Measurements from ENCODE around the gene RPL15. TPM values are rescaled to one million over a fixed set of nuclear protein-coding genes. Genes with fewer than 3 reads are reported as not detected.

The RPL15 gene
- total and polyA plus RNA-seq, 2 of the 13 experiments (the other 11 are each of a cell fraction or from before 2014, with no cell fraction given), result 1,297 to 3,693 TPM

DNA sequence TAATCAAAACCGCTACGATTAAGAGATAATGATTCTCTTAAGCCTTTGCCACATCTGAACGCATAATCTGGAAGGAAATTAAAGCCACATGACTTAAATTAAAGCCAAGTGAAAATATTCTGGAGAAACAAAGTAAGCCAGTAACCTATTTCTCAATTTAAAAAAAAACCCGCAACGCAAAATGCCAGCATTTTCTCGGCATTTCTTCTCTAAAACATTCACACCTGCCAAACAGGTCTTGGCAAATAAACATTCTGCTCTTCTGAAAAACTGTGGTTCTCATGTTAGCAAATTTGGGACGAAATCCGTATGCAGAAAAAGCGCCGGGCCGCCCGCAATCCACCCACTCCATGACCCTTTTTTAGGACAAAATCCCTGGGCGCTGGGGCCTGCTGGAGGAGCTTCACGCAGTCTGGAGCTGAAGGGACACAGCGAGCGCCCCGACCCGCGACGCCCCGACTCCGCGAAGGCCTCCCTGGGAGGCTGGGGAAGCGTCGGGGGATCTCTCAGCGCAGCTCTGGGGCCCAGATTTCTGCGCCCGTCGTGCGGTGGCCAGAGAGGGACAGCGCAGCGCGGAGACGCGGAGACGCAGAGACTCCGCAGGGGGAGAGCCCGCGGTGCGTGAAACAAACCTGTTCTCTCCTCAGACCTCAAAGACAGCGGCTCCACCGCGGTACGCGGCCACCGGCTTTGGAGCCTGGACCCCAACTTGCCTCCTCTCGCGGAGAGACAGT, 613 bp upstream of the RPL15 start (continued):
- TF ChIP-seq, protein P1, sequence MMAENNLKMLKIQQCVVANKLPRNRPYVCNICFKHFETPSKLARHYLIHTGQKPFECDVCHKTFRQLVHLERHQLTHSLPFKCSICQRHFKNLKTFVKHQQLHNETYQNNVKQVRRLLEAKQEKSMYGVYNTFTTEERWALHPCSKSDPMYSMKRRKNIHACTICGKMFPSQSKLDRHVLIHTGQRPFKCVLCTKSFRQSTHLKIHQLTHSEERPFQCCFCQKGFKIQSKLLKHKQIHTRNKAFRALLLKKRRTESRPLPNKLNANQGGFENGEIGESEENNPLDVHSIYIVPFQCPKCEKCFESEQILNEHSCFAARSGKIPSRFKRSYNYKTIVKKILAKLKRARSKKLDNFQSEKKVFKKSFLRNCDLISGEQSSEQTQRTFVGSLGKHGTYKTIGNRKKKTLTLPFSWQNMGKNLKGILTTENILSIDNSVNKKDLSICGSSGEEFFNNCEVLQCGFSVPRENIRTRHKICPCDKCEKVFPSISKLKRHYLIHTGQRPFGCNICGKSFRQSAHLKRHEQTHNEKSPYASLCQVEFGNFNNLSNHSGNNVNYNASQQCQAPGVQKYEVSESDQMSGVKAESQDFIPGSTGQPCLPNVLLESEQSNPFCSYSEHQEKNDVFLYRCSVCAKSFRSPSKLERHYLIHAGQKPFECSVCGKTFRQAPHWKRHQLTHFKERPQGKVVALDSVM (CRISPR knock-in tag; IDR thresholded peaks at IDR 0.05), result no peak; the same call in none of the 2 replicates
- TF ChIP-seq ZNF468 (CRISPR knock-in tag; IDR thresholded peaks at IDR 0.05) (no peak), CBX5 (CRISPR knock-in tag; IDR thresholded peaks at IDR 0.05; ENCODE audit: borderline replicate concordance) (no peak), RFXAP (CRISPR knock-in tag; IDR thresholded peaks at IDR 0.05; ENCODE audit: borderline replicate concordance) (no peak), ZNF234 (CRISPR knock-in tag; conservative IDR thresholded peaks at IDR 0.05) (no peak), CBX2 (IDR thresholded peaks at IDR 0.05; ENCODE audit: low read depth, low read length) (no peak), CBX2 (CRISPR knock-in tag; IDR thresholded peaks at IDR 0.05; ENCODE audit: low read depth) (no peak), HCFC1 (IDR thresholded peaks at IDR 0.05; ENCODE audit: low read depth, low read length) (no peak), NFE2L1 (CRISPR knock-in tag; IDR thresholded peaks at IDR 0.05; ENCODE audit: borderline replicate concordance) (no peak), NCOA1 (CRISPR knock-in tag; IDR thresholded peaks at IDR 0.05) (no peak), ZNF563 (CRISPR knock-in tag; IDR thresholded peaks at IDR 0.05) (0 out of 2 replicates have a peak, but pooled peaks have one; percentile 8), SP140L (CRISPR knock-in tag; IDR thresholded peaks at IDR 0.05; ENCODE audit: borderline replicate concordance) (no peak)
- TF ChIP-seq, protein P2, sequence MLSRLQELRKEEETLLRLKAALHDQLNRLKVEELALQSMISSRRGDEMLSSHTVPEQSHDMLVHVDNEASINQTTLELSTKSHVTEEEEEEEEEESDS (CRISPR knock-in tag; IDR thresholded peaks at IDR 0.05; ENCODE audit: borderline replicate concordance), result no peak
- TF ChIP-seq, protein P3, sequence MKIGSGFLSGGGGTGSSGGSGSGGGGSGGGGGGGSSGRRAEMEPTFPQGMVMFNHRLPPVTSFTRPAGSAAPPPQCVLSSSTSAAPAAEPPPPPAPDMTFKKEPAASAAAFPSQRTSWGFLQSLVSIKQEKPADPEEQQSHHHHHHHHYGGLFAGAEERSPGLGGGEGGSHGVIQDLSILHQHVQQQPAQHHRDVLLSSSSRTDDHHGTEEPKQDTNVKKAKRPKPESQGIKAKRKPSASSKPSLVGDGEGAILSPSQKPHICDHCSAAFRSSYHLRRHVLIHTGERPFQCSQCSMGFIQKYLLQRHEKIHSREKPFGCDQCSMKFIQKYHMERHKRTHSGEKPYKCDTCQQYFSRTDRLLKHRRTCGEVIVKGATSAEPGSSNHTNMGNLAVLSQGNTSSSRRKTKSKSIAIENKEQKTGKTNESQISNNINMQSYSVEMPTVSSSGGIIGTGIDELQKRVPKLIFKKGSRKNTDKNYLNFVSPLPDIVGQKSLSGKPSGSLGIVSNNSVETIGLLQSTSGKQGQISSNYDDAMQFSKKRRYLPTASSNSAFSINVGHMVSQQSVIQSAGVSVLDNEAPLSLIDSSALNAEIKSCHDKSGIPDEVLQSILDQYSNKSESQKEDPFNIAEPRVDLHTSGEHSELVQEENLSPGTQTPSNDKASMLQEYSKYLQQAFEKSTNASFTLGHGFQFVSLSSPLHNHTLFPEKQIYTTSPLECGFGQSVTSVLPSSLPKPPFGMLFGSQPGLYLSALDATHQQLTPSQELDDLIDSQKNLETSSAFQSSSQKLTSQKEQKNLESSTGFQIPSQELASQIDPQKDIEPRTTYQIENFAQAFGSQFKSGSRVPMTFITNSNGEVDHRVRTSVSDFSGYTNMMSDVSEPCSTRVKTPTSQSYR (CRISPR knock-in tag; IDR thresholded peaks at IDR 0.05; ENCODE audit: borderline replicate concordance), result no peak
- TF ChIP-seq, protein P4, sequence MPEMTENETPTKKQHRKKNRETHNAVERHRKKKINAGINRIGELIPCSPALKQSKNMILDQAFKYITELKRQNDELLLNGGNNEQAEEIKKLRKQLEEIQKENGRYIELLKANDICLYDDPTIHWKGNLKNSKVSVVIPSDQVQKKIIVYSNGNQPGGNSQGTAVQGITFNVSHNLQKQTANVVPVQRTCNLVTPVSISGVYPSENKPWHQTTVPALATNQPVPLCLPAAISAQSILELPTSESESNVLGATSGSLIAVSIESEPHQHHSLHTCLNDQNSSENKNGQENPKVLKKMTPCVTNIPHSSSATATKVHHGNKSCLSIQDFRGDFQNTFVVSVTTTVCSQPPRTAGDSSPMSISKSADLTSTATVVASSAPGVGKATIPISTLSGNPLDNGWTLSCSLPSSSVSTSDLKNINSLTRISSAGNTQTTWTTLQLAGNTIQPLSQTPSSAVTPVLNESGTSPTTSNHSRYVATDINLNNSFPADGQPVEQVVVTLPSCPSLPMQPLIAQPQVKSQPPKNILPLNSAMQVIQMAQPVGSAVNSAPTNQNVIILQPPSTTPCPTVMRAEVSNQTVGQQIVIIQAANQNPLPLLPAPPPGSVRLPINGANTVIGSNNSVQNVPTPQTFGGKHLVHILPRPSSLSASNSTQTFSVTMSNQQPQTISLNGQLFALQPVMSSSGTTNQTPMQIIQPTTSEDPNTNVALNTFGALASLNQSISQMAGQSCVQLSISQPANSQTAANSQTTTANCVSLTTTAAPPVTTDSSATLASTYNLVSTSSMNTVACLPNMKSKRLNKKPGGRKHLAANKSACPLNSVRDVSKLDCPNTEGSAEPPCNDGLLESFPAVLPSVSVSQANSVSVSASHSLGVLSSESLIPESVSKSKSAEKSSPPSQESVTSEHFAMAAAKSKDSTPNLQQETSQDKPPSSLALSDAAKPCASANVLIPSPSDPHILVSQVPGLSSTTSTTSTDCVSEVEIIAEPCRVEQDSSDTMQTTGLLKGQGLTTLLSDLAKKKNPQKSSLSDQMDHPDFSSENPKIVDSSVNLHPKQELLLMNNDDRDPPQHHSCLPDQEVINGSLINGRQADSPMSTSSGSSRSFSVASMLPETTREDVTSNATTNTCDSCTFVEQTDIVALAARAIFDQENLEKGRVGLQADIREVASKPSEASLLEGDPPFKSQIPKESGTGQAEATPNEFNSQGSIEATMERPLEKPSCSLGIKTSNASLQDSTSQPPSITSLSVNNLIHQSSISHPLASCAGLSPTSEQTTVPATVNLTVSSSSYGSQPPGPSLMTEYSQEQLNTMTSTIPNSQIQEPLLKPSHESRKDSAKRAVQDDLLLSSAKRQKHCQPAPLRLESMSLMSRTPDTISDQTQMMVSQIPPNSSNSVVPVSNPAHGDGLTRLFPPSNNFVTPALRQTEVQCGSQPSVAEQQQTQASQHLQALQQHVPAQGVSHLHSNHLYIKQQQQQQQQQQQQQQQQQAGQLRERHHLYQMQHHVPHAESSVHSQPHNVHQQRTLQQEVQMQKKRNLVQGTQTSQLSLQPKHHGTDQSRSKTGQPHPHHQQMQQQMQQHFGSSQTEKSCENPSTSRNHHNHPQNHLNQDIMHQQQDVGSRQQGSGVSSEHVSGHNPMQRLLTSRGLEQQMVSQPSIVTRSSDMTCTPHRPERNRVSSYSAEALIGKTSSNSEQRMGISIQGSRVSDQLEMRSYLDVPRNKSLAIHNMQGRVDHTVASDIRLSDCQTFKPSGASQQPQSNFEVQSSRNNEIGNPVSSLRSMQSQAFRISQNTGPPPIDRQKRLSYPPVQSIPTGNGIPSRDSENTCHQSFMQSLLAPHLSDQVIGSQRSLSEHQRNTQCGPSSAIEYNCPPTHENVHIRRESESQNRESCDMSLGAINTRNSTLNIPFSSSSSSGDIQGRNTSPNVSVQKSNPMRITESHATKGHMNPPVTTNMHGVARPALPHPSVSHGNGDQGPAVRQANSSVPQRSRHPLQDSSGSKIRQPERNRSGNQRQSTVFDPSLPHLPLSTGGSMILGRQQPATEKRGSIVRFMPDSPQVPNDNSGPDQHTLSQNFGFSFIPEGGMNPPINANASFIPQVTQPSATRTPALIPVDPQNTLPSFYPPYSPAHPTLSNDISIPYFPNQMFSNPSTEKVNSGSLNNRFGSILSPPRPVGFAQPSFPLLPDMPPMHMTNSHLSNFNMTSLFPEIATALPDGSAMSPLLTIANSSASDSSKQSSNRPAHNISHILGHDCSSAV (CRISPR knock-in tag; IDR thresholded peaks at IDR 0.05; ENCODE audit: borderline replicate concordance), result no peak
